ENCODE results near the gene BBOX1.
"Not testable (repeated sequence)": the region's sequence is repeated elsewhere in the genome, so short reads cannot be mapped to it uniquely, and the experiment has no call there.

BBOX1 gene

GRCh38 chr11:27089746-27090145 is 49.1 kb downstream of the BBOX1 start:
- no peak for ATAC-seq (ENCODE audit: insufficient read depth, low read depth)
- TF ChIP-seq CTCF (IDR thresholded peaks at IDR 0.05; ENCODE audit: borderline replicate concordance, extremely low read depth, low read length, poor library complexity, severe bottlenecking) (no peak), EZH2 (IDR thresholded peaks at IDR 0.05; ENCODE audit: borderline replicate concordance, low read depth, low read length, severe bottlenecking) (no peak)

GRCh38 chr11:27090357-27090948 is 49.8 kb downstream of the BBOX1 start:
- H3K79me2 ChIP-seq (ENCODE audit: insufficient read depth, low read length); H3K36me3 ChIP-seq (ENCODE audit: insufficient read depth, low read length); H4K20me1 ChIP-seq (ENCODE audit: insufficient read depth, low read length); H3K27me3 ChIP-seq (ENCODE audit: insufficient read depth, low read length, poor library complexity); H3K9me3 ChIP-seq (ENCODE audit: insufficient read depth, low read length, severe bottlenecking); H2AFZ ChIP-seq (ENCODE audit: low read depth, low read length); H3K4me1 ChIP-seq (ENCODE audit: insufficient read depth, low read length); H3K4me2 ChIP-seq (ENCODE audit: insufficient read depth, low read length); H3K9ac ChIP-seq (ENCODE audit: low read depth, low read length); H3K27ac ChIP-seq (ENCODE audit: low read length); H3K4me3 ChIP-seq (ENCODE audit: low read depth in 1 of 2, low read length in 2 of 2); DNase-seq; ATAC-seq (ENCODE audit: insufficient read depth, low read depth): not testable (repeated sequence)

More at GRCh38 chr11:27089746-27090145, 49.1 kb downstream of the BBOX1 start:
- Histone ChIP-seq H2AFZ (ENCODE audit: low read depth, low read length) (no peak overlapping the region), H3K9me3 (ENCODE audit: insufficient read depth, low read length, severe bottlenecking) (no peaks in the 10 kb centered on the region), H3K4me2 (ENCODE audit: insufficient read depth, low read length) (no peak overlapping the region), H4K20me1 (ENCODE audit: insufficient read depth, low read length) (no peaks in the 10 kb centered on the region), H3K27ac (ENCODE audit: low read length) (no peak overlapping the region), H3K9ac (ENCODE audit: low read depth, low read length) (no peak overlapping the region), H3K36me3 (ENCODE audit: insufficient read depth, low read length) (no peaks in the 10 kb centered on the region), H3K79me2 (ENCODE audit: insufficient read depth, low read length) (no peaks in the 10 kb centered on the region), H3K27me3 (ENCODE audit: insufficient read depth, low read length, poor library complexity) (no peaks in the 10 kb centered on the region), H3K4me1 (ENCODE audit: insufficient read depth, low read length) (no peaks in the 10 kb centered on the region), H3K4me3 (ENCODE audit: low read depth in 1 of 2, low read length in 2 of 2) (no peak overlapping the region)
- DNase-seq: no peak

GRCh38 chr11:27094120-27094519 is 53.5 kb downstream of the BBOX1 start:
- TF ChIP-seq EZH2 (IDR thresholded peaks at IDR 0.05; ENCODE audit: borderline replicate concordance, low read depth, low read length, severe bottlenecking): no peak
- no peak for TF ChIP-seq CTCF (IDR thresholded peaks at IDR 0.05; ENCODE audit: borderline replicate concordance, extremely low read depth, low read length, poor library complexity, severe bottlenecking)
- no peak for ATAC-seq (ENCODE audit: insufficient read depth, low read depth)
- no peak overlapping the region for H3K4me2 ChIP-seq (ENCODE audit: insufficient read depth, low read length)
- H3K27me3 ChIP-seq (ENCODE audit: insufficient read depth, low read length, poor library complexity): no peaks in the 10 kb centered on the region
- H4K20me1 ChIP-seq (ENCODE audit: insufficient read depth, low read length): no peaks in the 10 kb centered on the region
- no peaks in the 10 kb centered on the region for H3K79me2 ChIP-seq (ENCODE audit: insufficient read depth, low read length)
- no peaks in the 10 kb centered on the region for H3K4me1 ChIP-seq (ENCODE audit: insufficient read depth, low read length)
- H3K27ac ChIP-seq (ENCODE audit: low read length): no peak overlapping the region
- H3K9ac ChIP-seq (ENCODE audit: low read depth, low read length): no peak overlapping the region
- H2AFZ ChIP-seq (ENCODE audit: low read depth, low read length): no peak overlapping the region
- no peak for DNase-seq
- H3K36me3 ChIP-seq (ENCODE audit: insufficient read depth, low read length): no peaks in the 10 kb centered on the region
- no peaks in the 10 kb centered on the region for H3K9me3 ChIP-seq (ENCODE audit: insufficient read depth, low read length, severe bottlenecking)
- H3K4me3 ChIP-seq (ENCODE audit: low read depth in 1 of 2, low read length in 2 of 2): no peak overlapping the region

- H3K36me3 ChIP-seq (ENCODE audit: insufficient read depth, low read length): no peaks in the 10 kb centered on the region
- H2AFZ ChIP-seq (ENCODE audit: low read depth, low read length): no peak overlapping the region
- no peak overlapping the region for H3K27ac ChIP-seq (ENCODE audit: low read length)
- H3K9ac ChIP-seq (ENCODE audit: low read depth, low read length): no peak overlapping the region
- DNase-seq: no peak
- TF ChIP-seq CTCF (IDR thresholded peaks at IDR 0.05; ENCODE audit: borderline replicate concordance, extremely low read depth, low read length, poor library complexity, severe bottlenecking) (no peak), EZH2 (IDR thresholded peaks at IDR 0.05; ENCODE audit: borderline replicate concordance, low read depth, low read length, severe bottlenecking) (no peak)
- no peaks in the 10 kb centered on the region for H3K27me3 ChIP-seq (ENCODE audit: insufficient read depth, low read length, poor library complexity)
- no peak overlapping the region for H3K4me2 ChIP-seq (ENCODE audit: insufficient read depth, low read length)
- H3K9me3 ChIP-seq (ENCODE audit: insufficient read depth, low read length, severe bottlenecking): no peaks in the 10 kb centered on the region
- no peak overlapping the region for H3K4me3 ChIP-seq (ENCODE audit: low read depth in 1 of 2, low read length in 2 of 2)
- no peaks in the 10 kb centered on the region for H3K79me2 ChIP-seq (ENCODE audit: insufficient read depth, low read length)
- ATAC-seq (ENCODE audit: insufficient read depth, low read depth): no peak
- H3K4me1 ChIP-seq (ENCODE audit: insufficient read depth, low read length): no peaks in the 10 kb centered on the region
- H4K20me1 ChIP-seq (ENCODE audit: insufficient read depth, low read length): no peaks in the 10 kb centered on the region
Measured at GRCh38 chr11:27095059-27095458, 54.4 kb downstream of the BBOX1 start.
